HepG2 (cell line): ENCODE results near the gene AMOTL2. TPM values are rescaled to one million over a fixed set of nuclear protein-coding genes. Genes with fewer than 3 reads are reported as not detected.

Experiments
- ATAC-seq: fragments of 200-7000 bp; cut with Tn5 transposase; 3 replicates; pipeline ENCODE4 v1.9.1; 2020; ENCODE audit warnings: mild to moderate bottlenecking, moderate library complexity
- BruUV-seq: library from RNA; stranded (reverse); fragments of 400-500 nt; replicated peaks from 2 replicates; lab custom pipeline; 2021; lab: Mats Ljungman, UMichigan
- CTCF ChIA-PET: fragments of 300-600 bp; formaldehyde crosslinking; extraction: SDS; loops from one replicate; lab custom pipeline; 2021; ENCODE audit warnings: low total read pairs, inconsistent platforms, low intra/inter-chr PET ratio; lab: Yijun Ruan, JAX
- POLR2A ChIA-PET: fragments of 350-600 bp; sonication (Branson Sonifier 250); formaldehyde crosslinking; loops from one replicate; lab custom pipeline; 2020; ENCODE audit warnings: antibody characterized with exemption, inconsistent platforms; lab: Yijun Ruan, JAX
- DNase-seq: peaks from one replicate; pipeline ENCODE4 v3.0.0-alpha.2; 2015; ENCODE audit warnings: low spot score
- FAIRE-seq: peaks from 3 replicates; lab custom pipeline; 2011; peaks lifted over from hg19 to GRCh38; lab: Jason Lieb, UNC
- H2AFZ ChIP-seq: one replicate; pipeline ENCODE4 v1.6.1; 2011; ENCODE audit warnings: low read length, inconsistent platforms
- H3K27ac ChIP-seq: fragments of 300-600 bp; 3 replicates; pipeline ENCODE4 v1.8.0; 2011; ENCODE audit warnings: mixed run types, mild to moderate bottlenecking, mixed read lengths, low read length, inconsistent platforms; ENCODE audit not compliant: insufficient read depth; ENCODE audit errors: extremely low read length
- H3K27me3 ChIP-seq, 2 experiments: fragments of 200-600 bp in 1 of 2; 2 replicates in 1 of 2; 3 replicates in 1 of 2; pipeline versions ENCODE4 v1.6.0 to v1.8.0; 2011; ENCODE audit warnings: low read length in 2 of 2, mild to moderate bottlenecking in 2 of 2, moderate library complexity in 2 of 2, inconsistent platforms in 1 of 2; ENCODE audit not compliant: insufficient read depth in 2 of 2, control insufficient read depth in 1 of 2
- H3K36me3 ChIP-seq, 2 experiments: fragments of 200-600 bp in 1 of 2; replicated peaks in 1 of 2; 2 replicates in 1 of 2; 3 replicates in 1 of 2; pipeline versions ENCODE4 v1.5.1 to v1.8.0; 2011; ENCODE audit warnings: low read length in 2 of 2, inconsistent platforms in 1 of 2; ENCODE audit not compliant: insufficient read depth in 2 of 2, control insufficient read depth in 1 of 2
- H3K4me1 ChIP-seq: 2 replicates; pipeline ENCODE4 v1.5.1; 2012; ENCODE audit warnings: low read length, inconsistent platforms; ENCODE audit not compliant: insufficient read depth
- H3K4me2 ChIP-seq: 2 replicates; pipeline ENCODE4 v1.6.0; 2011; ENCODE audit warnings: low read depth, low read length, inconsistent platforms
- H3K4me3 ChIP-seq, 3 experiments: fragments of 200-600 bp in 1 of 3; sonication (generic), shearing (Covaris generic) in 1 of 3; replicated peaks in 1 of 3; 2 replicates each; pipeline ENCODE4 v1.5.1; 2011 to 2016; ENCODE audit warnings: low read length in 3 of 3, inconsistent platforms in 2 of 3, low read depth in 2 of 3, mild to moderate bottlenecking in 2 of 3, control low read depth in 1 of 3, mixed read lengths in 1 of 3; ENCODE audit not compliant: insufficient read depth in 1 of 3
- H3K79me2 ChIP-seq: one replicate; pipeline ENCODE4 v1.6.1; 2011; ENCODE audit warnings: low read length, inconsistent platforms; ENCODE audit not compliant: insufficient read depth
- H3K9ac ChIP-seq: 2 replicates; pipeline ENCODE4 v1.6.0; 2011; ENCODE audit warnings: mild to moderate bottlenecking, low read depth, low read length, inconsistent platforms; ENCODE audit not compliant: insufficient read depth
- H3K9me3 ChIP-seq: 2 replicates; pipeline ENCODE4 v1.5.1; 2012; ENCODE audit warnings: mild to moderate bottlenecking, low read length
- H4K20me1 ChIP-seq: 2 replicates; pipeline ENCODE4 v1.6.0; 2011; ENCODE audit warnings: inconsistent platforms, mild to moderate bottlenecking, low read length, moderate library complexity; ENCODE audit not compliant: insufficient read depth
- ELF3 ChIP-seq: IDR thresholded peaks from 2 replicates; pipeline ENCODE4 v1.6.1; 2016; ENCODE audit warnings: missing genetic modification reagents, missing compliant biosample characterization
- GATA4 ChIP-seq: sonication (generic); IDR thresholded peaks from 2 replicates; pipeline ENCODE4 v1.6.1; 2016; ENCODE audit warnings: antibody characterized with exemption, low read depth, borderline replicate concordance
- HNRNPH1 ChIP-seq: fragments of 200-400 bp; formaldehyde crosslinking; optimal IDR thresholded peaks from 2 replicates; pipeline ENCODE3; 2017; ENCODE audit warnings: mild to moderate bottlenecking, low read depth, low read length
- IKZF1 ChIP-seq: fragments of 450-650 bp; IDR thresholded peaks from 2 replicates; pipeline ENCODE4 v1.7.1; 2016
- IRF2 ChIP-seq: IDR thresholded peaks from 2 replicates; pipeline ENCODE4 v1.6.1; 2018; ENCODE audit warnings: missing genetic modification reagents, missing compliant biosample characterization
- KAT2B ChIP-seq: fragments of 150-350 bp; IDR thresholded peaks from 2 replicates; pipeline ENCODE4 v1.6.1; 2014; ENCODE audit warnings: low read depth, low read length, borderline replicate concordance
- MED13 ChIP-seq: sonication (generic); formaldehyde crosslinking; IDR thresholded peaks from 2 replicates; pipeline ENCODE4 v1.5.0; 2020; ENCODE audit warnings: missing genetic modification reagents
- NAIF1 ChIP-seq: sonication (generic); formaldehyde crosslinking; IDR thresholded peaks from 2 replicates; pipeline ENCODE4 v1.5.0; 2020; ENCODE audit warnings: mild to moderate bottlenecking, missing genetic modification reagents, borderline replicate concordance
- NFYC ChIP-seq: IDR thresholded peaks from 2 replicates; pipeline ENCODE4 v1.6.1; 2016; ENCODE audit warnings: missing genetic modification reagents, missing compliant biosample characterization
- RBM22 ChIP-seq: fragments of 200-400 bp; formaldehyde crosslinking; optimal IDR thresholded peaks from 2 replicates; pipeline ENCODE3; 2017; ENCODE audit warnings: mild to moderate bottlenecking, low read length, moderate library complexity
- RFX1 ChIP-seq: fragments of 450-650 bp; IDR thresholded peaks from 2 replicates; pipeline ENCODE4 v1.6.1; 2017
- SCMH1 ChIP-seq: sonication (generic); formaldehyde crosslinking; IDR thresholded peaks from 2 replicates; pipeline ENCODE4 v1.9.0; 2021; ENCODE audit warnings: missing genetic modification reagents, mild to moderate bottlenecking, borderline replicate concordance
- SRSF4 ChIP-seq: fragments of 200-400 bp; formaldehyde crosslinking; IDR thresholded peaks from one replicate; pipeline ENCODE4 v1.6.1; 2018; ENCODE audit warnings: mild to moderate bottlenecking, low read depth, low read length, moderate library complexity; ENCODE audit not compliant: poor library complexity, severe bottlenecking
- ZBTB1 ChIP-seq: sonication (generic); formaldehyde crosslinking; IDR thresholded peaks from 2 replicates; pipeline ENCODE4 v1.4.0; 2020; ENCODE audit warnings: missing genetic modification reagents, borderline replicate concordance
- ZNF274 ChIP-seq: sonication (generic); formaldehyde crosslinking; IDR thresholded peaks from 2 replicates; pipeline ENCODE4 v1.5.1; 2020; ENCODE audit warnings: mild to moderate bottlenecking, missing genetic modification reagents
- ZNF883 ChIP-seq: sonication (generic); formaldehyde crosslinking; IDR thresholded peaks from 2 replicates; pipeline ENCODE4 v1.5.1; 2020; ENCODE audit warnings: mild to moderate bottlenecking, missing genetic modification reagents; ENCODE audit errors: not compliant biosample characterization
- WGBS: methylation state at CpG from one replicate; pipeline ENCODE4 v1.1.6; 2017; ENCODE audit warnings: low lambda C conversion rate; 5-methylcytosine and 5-hydroxymethylcytosine counted together
- in situ Hi-C: cut with HindIII; loops from 2 replicates; pipeline ENCODE4 v1.10.0; 2017; ENCODE audit warnings: low pct_unique_long_range_greater_than_20kb; ENCODE audit not compliant: extremely low pct_ligation_motif_present
- intact Hi-C: fragments of 100-400 bp; cut with micrococcal nuclease; formaldehyde crosslinking; loops from one replicate; pipeline ENCODE4 v1.10.0; 2022; ENCODE audit not compliant: unreplicated experiment
- polyA plus RNA-seq, 8 experiments: library from polyadenylated mRNA; depleted of rRNA in 3 of 8; stranded (reverse) in 7 of 8; unstranded in 1 of 8; fragments of >200 nt; fragmentation: Illumina TruSeq in 4 of 8; extraction: Trizol in 4 of 8; gene quantifications; 2 replicates each; pipeline versions ENCODE4 v1.2.1 to v1.2.3, GENCODE V29; 2011 to 2016; ENCODE audit warnings: low read depth in 4 of 8, missing spikeins in 1 of 8, mixed read lengths in 1 of 8; ENCODE audit not compliant: insufficient read depth in 1 of 8
- total RNA-seq, 5 experiments: library from RNA; depleted of rRNA; stranded (reverse); fragments of >200 nt; fragmentation: Illumina TruSeq; extraction: Trizol; gene quantifications; 2 replicates each; pipeline ENCODE4 v1.2.3, GENCODE V29; 2016; ENCODE audit warnings: low read depth in 1 of 5
- TF ChIP-seq, protein P1 (sequence below): sonication (generic); formaldehyde crosslinking; IDR thresholded peaks from 2 replicates; pipeline ENCODE4; 2020; ENCODE audit warnings: missing genetic modification reagents, mild to moderate bottlenecking, borderline replicate concordance
- TF ChIP-seq, protein P2 (sequence below): sonication (generic); formaldehyde crosslinking; IDR thresholded peaks from 2 replicates; pipeline ENCODE4 v1.8.1; 2022; ENCODE audit warnings: low read depth, mild to moderate bottlenecking, missing genetic modification reagents

Gene AMOTL2
- total and polyA plus RNA-seq, 2 of the 13 experiments (the other 11 are each of a cell fraction or from before 2014, with no cell fraction given), result 17.3 to 18.5 TPM

DNA sequence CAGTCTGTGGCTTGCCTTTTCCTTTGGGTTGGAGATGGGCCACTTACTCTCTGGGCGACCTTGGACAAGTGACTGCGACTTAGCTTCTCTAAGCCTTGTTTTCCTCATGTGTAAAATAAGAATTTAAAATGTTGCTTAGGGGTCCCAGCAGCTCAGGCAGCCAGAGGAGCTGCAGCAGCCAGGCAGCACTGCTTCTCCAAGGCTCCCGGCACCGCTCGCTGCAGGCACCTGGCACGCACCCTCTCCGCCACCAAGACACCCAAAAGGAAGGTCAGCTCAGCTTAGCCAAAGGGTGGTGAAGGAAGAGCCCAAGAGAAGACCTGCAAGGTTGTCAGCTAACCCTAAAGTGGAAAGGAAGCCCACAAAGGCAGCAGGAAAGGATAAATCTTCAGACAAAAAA lies 10.7 kb upstream of the AMOTL2 start (continued):
- TF ChIP-seq ZNF883 (CRISPR knock-in tag) (no peak), NAIF1 (no peak), IKZF1 (no peak), MED13 (CRISPR knock-in tag) (no peak), KAT2B (no peak), GATA4 (no peak)

DNA sequence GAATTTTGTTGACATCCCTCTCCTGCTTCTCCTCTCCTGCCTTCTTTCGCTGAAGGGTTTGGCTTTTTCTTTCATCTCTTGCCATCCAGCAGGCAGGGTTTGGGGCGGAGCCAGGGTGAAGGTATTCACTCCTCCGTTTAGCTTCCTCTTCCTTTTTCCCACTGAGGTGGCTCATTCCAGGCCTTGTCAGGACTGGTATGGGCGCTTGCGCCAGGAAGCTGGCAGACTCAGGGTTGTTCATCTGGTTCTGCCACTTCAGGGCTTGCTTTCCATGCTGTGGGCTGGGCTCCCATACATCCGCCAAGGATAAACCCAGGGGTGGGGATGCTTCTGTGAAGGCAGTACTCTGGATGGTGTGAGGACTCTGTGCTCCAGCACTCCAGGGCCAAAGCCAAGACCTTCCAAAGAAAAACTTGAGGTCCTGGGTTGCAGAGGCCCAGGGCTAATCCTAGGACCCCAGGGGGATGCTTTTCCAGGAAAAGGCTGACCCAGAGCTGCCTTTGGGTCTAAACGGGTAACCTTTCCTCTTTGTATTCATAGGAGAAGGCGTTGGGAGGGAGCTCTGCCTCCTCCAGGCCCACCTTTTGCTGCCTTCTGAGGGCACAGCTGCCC lies 7.7 kb upstream of the AMOTL2 start:
- Histone ChIP-seq H3K27me3 (peaks cover 1 to 23% of the 10 kb centered on the region in 2 experiments; a peak in 3 of 5 replicates), H3K9ac (no peak overlapping the region), H3K79me2 (no peaks in the 10 kb centered on the region), H4K20me1 (no peaks in the 10 kb centered on the region), H3K4me2 (no peak overlapping the region), H3K4me3 (no peak overlapping the region), H2AFZ (no peak overlapping the region), H3K9me3 (no peaks in the 10 kb centered on the region), H3K27ac (no peak overlapping the region), H3K36me3 (no peaks in the 10 kb centered on the region), H3K4me1 (peaks cover 15% of the 10 kb centered on the region)
- CTCF ChIA-PET, result no interaction called here
- 32% methylated on average over 8 of the region's 8 CpGs for WGBS
- FAIRE-seq, result no peak
- POLR2A ChIA-PET, result no interaction called here
- TF ChIP-seq, protein P1, sequence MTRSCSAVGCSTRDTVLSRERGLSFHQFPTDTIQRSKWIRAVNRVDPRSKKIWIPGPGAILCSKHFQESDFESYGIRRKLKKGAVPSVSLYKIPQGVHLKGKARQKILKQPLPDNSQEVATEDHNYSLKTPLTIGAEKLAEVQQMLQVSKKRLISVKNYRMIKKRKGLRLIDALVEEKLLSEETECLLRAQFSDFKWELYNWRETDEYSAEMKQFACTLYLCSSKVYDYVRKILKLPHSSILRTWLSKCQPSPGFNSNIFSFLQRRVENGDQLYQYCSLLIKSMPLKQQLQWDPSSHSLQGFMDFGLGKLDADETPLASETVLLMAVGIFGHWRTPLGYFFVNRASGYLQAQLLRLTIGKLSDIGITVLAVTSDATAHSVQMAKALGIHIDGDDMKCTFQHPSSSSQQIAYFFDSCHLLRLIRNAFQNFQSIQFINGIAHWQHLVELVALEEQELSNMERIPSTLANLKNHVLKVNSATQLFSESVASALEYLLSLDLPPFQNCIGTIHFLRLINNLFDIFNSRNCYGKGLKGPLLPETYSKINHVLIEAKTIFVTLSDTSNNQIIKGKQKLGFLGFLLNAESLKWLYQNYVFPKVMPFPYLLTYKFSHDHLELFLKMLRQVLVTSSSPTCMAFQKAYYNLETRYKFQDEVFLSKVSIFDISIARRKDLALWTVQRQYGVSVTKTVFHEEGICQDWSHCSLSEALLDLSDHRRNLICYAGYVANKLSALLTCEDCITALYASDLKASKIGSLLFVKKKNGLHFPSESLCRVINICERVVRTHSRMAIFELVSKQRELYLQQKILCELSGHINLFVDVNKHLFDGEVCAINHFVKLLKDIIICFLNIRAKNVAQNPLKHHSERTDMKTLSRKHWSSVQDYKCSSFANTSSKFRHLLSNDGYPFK (CRISPR knock-in tag), result no peak
- TF ChIP-seq SCMH1 (CRISPR knock-in tag), result no peak
- no peak for TF ChIP-seq ZBTB1
- no peak for TF ChIP-seq HNRNPH1
- TF ChIP-seq RBM22, result no peak
- TF ChIP-seq ELF3 (CRISPR knock-in tag), result no peak
- TF ChIP-seq, protein P2, sequence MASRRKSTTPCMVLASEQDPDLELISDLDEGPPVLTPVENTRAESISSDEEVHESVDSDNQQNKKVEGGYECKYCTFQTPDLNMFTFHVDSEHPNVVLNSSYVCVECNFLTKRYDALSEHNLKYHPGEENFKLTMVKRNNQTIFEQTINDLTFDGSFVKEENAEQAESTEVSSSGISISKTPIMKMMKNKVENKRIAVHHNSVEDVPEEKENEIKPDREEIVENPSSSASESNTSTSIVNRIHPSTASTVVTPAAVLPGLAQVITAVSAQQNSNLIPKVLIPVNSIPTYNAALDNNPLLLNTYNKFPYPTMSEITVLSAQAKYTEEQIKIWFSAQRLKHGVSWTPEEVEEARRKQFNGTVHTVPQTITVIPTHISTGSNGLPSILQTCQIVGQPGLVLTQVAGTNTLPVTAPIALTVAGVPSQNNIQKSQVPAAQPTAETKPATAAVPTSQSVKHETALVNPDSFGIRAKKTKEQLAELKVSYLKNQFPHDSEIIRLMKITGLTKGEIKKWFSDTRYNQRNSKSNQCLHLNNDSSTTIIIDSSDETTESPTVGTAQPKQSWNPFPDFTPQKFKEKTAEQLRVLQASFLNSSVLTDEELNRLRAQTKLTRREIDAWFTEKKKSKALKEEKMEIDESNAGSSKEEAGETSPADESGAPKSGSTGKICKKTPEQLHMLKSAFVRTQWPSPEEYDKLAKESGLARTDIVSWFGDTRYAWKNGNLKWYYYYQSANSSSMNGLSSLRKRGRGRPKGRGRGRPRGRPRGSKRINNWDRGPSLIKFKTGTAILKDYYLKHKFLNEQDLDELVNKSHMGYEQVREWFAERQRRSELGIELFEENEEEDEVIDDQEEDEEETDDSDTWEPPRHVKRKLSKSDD (CRISPR knock-in tag), result no peak
- TF ChIP-seq ZNF274 (CRISPR knock-in tag), result no peak
- no peak for TF ChIP-seq RFX1
- no peak for TF ChIP-seq NFYC (CRISPR knock-in tag)
- TF ChIP-seq IRF2 (CRISPR knock-in tag), result no peak
- TF ChIP-seq SRSF4, result no peak
- no TSS peak for BruUV-seq
- in situ Hi-C loops, result no loop called here
- ATAC-seq, result no peak
- intact Hi-C loops, result no loop called here
- no peak for DNase-seq
